Mucosa of descending colon (tissue), 3 donors: ENCODE data around the gene NATD1. TPM values are rescaled to one million over a fixed set of nuclear protein-coding genes. Genes with fewer than 3 reads are reported as not detected.

Experiments used
- ATAC-seq: fragments of 200-7000 bp; cut with Tn5 transposase; one replicate; pipeline ENCODE4 v1.9.1; 2020; ENCODE audit warnings: mild to moderate bottlenecking, moderate library complexity
- DNase-seq, 3 donors: peaks; one replicate each; pipeline ENCODE4 v3.0.0-alpha.2; 2020
- H3K36me3 ChIP-seq: fragments of 200-600 bp; one replicate; pipeline ENCODE4 v1.8.0; 2021; ENCODE audit warnings: low read depth, mild to moderate bottlenecking
- H3K4me1 ChIP-seq: fragments of 200-600 bp; one replicate; pipeline ENCODE4 v1.8.0; 2021; ENCODE audit warnings: low read depth, mild to moderate bottlenecking
- H3K4me3 ChIP-seq: fragments of 200-600 bp; one replicate; pipeline ENCODE4 v1.8.0; 2021; ENCODE audit warnings: mild to moderate bottlenecking
- H3K9me3 ChIP-seq: fragments of 200-600 bp; one replicate; pipeline ENCODE4 v1.8.0; 2021; ENCODE audit warnings: mild to moderate bottlenecking
- CTCF ChIP-seq: fragments of 200-600 bp; IDR thresholded peaks from one replicate; pipeline ENCODE4 v1.8.0; 2022; ENCODE audit warnings: antibody characterized with exemption, mild to moderate bottlenecking
- intact Hi-C, 2 donors: fragments of 100-400 bp; cut with DNase I in 1 of 2; cut with micrococcal nuclease in 1 of 2; formaldehyde crosslinking; loops; one replicate each; pipeline versions ENCODE4 v1.11.0 to v1.11.1; 2022; cut with DNase I, micrococcal nuclease
- total RNA-seq, 3 donors: library from RNA; stranded (reverse); fragmentation: NEBNext Ultra II Directional in 2 of 3; extraction: Animal tissue kit (Norgen Biotek cat#: 25700) in 2 of 3; gene quantifications; one replicate each; pipeline versions ENCODE4 v1.2.1 to v1.2.4, GENCODE V29; 2021 to 2023
- donor health status: DM: no; HTN: no; CAD: no; lungs with moderate emphysema.
- donor health status: DM: no; HTN: no; CAD: no.
- donor health status: DM: no; HTN: yes; CAD: no.

NATD1 gene
- total RNA-seq, 3 donors from 2014 or later = 3.9 to 11.1 (median 7.2) TPM

- no peak overlapping the region for H3K4me3 ChIP-seq
- H3K9me3 ChIP-seq = peaks cover 5% of the 10 kb centered on the region
- no peak for TF ChIP-seq CTCF
- DNase-seq (peak in 1 of 3 donors; percentile 32), ATAC-seq (no peak)
- H3K36me3 ChIP-seq = peaks cover 8% of the 10 kb centered on the region
- intact Hi-C loops = no loop called here
- H3K4me1 ChIP-seq = no peaks in the 10 kb centered on the region
Measured at GRCh38 chr17:21298983-21299519, 45.8 kb upstream of the NATD1 start.

- no peak for ATAC-seq
- peaks cover 4% of the 10 kb centered on the region for H3K9me3 ChIP-seq
- peaks cover under 1% of the 10 kb centered on the region for H3K36me3 ChIP-seq
- no peak for TF ChIP-seq CTCF
- H3K4me1 ChIP-seq = no peaks in the 10 kb centered on the region
- H3K4me3 ChIP-seq = no peak overlapping the region
- intact Hi-C loops = no loop called here
- no peak for DNase-seq
Measured at GRCh38 chr17:21298056-21298982, 45.1 kb upstream of the NATD1 start.

GRCh38 chr17:21297597-21297996, 44.4 kb upstream of the NATD1 start:
- no peak for DNase-seq
- H3K4me1 ChIP-seq = no peaks in the 10 kb centered on the region
- no peaks in the 10 kb centered on the region for H3K36me3 ChIP-seq
- intact Hi-C loops = no loop called here
- H3K9me3 ChIP-seq = peaks cover 8% of the 10 kb centered on the region
- TF ChIP-seq CTCF = no peak
- H3K4me3 ChIP-seq = no peak overlapping the region
- no peak for ATAC-seq

GRCh38 chr17:21297026-21297520, 43.9 kb upstream of the NATD1 start:
- H3K9me3 ChIP-seq = peaks cover 8% of the 10 kb centered on the region
- intact Hi-C loops = no loop called here
- TF ChIP-seq CTCF = no peak
- H3K4me1 ChIP-seq = no peaks in the 10 kb centered on the region
- H3K36me3 ChIP-seq = no peaks in the 10 kb centered on the region
- ATAC-seq (no peak), DNase-seq (no peak)
- H3K4me3 ChIP-seq = no peak overlapping the region

GRCh38 chr17:21296097-21297025, 43.2 kb upstream of the NATD1 start:
- ATAC-seq (no peak), DNase-seq (no peak)
- intact Hi-C loops = no loop called here
- Histone ChIP-seq H3K4me3 (no peak overlapping the region), H3K36me3 (no peaks in the 10 kb centered on the region), H3K9me3 (peaks cover 8% of the 10 kb centered on the region), H3K4me1 (no peaks in the 10 kb centered on the region)
- TF ChIP-seq CTCF = no peak
